ENCODE measurements around the gene C19orf12.
A peak's percentile ranks its signal among the peaks of the same experiment; 100 is the strongest.

GRCh38 chr19:29671393-29672160 is 43.5 kb downstream of the C19orf12 start:
- peak; percentile 52 for TF ChIP-seq CTCF (conservative IDR thresholded peaks at IDR 0.05; ENCODE audit: low read length)
- no peak for TF ChIP-seq EZH2phosphoT487 (IDR thresholded peaks at IDR 0.05; ENCODE audit: borderline replicate concordance, low read depth, low read length)

All from OCI-LY7 (cell line).